Neural cell (in vitro differentiated cells): Measurements from ENCODE around the gene PBX1.

Experiments used
- EP300 ChIP-seq: fragments of 450-650 bp; conservative IDR thresholded peaks from 2 replicates; pipeline ENCODE4 v1.6.1; 2014; ENCODE audit warnings: antibody characterized with exemption, mild to moderate bottlenecking, moderate library complexity; ENCODE audit not compliant: poor library complexity, severe bottlenecking
- EZH2 ChIP-seq: fragments of 200-600, 300-800 bp; shearing (Covaris generic), sonication (generic); IDR thresholded peaks from 2 replicates; pipeline ENCODE4 v1.6.1; 2014; ENCODE audit warnings: antibody characterized with exemption, low read length, borderline replicate concordance, mild to moderate bottlenecking; ENCODE audit not compliant: insufficient read depth, poor library complexity, severe bottlenecking
- POLR2AphosphoS5 ChIP-seq: IDR thresholded peaks from 2 replicates; pipeline ENCODE4 v1.6.1; 2012
- RAD21 ChIP-seq: fragments of 450-650 bp; conservative IDR thresholded peaks from 2 replicates; pipeline ENCODE4 v1.6.1; 2014; ENCODE audit warnings: antibody characterized with exemption, mild to moderate bottlenecking, moderate library complexity
- TAF1 ChIP-seq: IDR thresholded peaks from 2 replicates; pipeline ENCODE4 v1.6.1; 2012; ENCODE audit warnings: low read depth
- TF ChIP-seq, protein P1 (sequence below): fragments of 450-650 bp; IDR thresholded peaks from 2 replicates; pipeline ENCODE4 v1.5.1; 2014; ENCODE audit warnings: antibody characterized with exemption, mild to moderate bottlenecking, moderate library complexity; ENCODE audit not compliant: poor library complexity, severe bottlenecking
- TF ChIP-seq, protein P2 (sequence below): IDR thresholded peaks from 2 replicates; pipeline ENCODE4 v1.6.1; 2012; ENCODE audit warnings: borderline replicate concordance

DNA sequence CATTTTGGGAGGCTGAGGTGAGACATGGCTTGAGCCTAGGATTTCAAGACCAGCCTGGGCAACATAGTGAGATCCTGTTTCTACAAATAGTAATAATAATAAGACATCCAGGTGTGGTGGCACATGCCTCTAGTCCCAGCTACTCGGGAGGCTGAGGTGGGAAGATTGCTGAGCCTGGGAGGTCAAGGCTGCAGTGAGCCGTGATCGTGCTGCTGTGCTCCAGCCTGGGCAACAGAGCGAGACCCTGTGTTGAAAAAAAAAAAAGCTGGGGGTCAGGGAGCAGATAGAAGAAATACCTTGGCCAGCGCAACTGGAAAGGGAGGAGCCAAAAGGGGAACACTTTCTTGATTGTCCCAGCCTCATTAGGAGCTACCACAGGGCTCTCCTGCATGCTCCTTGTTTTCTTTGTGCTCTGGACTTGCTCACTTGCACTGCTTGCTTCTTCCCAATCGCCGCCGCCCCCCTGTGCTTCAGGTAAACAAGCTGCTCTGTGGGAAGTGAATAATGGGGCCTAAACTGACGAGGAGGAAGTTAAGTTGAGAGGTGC is 31.1 kb downstream of the PBX1 start:
- TF ChIP-seq, protein P1, sequence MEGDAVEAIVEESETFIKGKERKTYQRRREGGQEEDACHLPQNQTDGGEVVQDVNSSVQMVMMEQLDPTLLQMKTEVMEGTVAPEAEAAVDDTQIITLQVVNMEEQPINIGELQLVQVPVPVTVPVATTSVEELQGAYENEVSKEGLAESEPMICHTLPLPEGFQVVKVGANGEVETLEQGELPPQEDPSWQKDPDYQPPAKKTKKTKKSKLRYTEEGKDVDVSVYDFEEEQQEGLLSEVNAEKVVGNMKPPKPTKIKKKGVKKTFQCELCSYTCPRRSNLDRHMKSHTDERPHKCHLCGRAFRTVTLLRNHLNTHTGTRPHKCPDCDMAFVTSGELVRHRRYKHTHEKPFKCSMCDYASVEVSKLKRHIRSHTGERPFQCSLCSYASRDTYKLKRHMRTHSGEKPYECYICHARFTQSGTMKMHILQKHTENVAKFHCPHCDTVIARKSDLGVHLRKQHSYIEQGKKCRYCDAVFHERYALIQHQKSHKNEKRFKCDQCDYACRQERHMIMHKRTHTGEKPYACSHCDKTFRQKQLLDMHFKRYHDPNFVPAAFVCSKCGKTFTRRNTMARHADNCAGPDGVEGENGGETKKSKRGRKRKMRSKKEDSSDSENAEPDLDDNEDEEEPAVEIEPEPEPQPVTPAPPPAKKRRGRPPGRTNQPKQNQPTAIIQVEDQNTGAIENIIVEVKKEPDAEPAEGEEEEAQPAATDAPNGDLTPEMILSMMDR, result no peak
- no peak for TF ChIP-seq TAF1
- no peak for TF ChIP-seq POLR2AphosphoS5
- no peak for TF ChIP-seq RAD21
- no peak for TF ChIP-seq EZH2
- TF ChIP-seq, protein P2, sequence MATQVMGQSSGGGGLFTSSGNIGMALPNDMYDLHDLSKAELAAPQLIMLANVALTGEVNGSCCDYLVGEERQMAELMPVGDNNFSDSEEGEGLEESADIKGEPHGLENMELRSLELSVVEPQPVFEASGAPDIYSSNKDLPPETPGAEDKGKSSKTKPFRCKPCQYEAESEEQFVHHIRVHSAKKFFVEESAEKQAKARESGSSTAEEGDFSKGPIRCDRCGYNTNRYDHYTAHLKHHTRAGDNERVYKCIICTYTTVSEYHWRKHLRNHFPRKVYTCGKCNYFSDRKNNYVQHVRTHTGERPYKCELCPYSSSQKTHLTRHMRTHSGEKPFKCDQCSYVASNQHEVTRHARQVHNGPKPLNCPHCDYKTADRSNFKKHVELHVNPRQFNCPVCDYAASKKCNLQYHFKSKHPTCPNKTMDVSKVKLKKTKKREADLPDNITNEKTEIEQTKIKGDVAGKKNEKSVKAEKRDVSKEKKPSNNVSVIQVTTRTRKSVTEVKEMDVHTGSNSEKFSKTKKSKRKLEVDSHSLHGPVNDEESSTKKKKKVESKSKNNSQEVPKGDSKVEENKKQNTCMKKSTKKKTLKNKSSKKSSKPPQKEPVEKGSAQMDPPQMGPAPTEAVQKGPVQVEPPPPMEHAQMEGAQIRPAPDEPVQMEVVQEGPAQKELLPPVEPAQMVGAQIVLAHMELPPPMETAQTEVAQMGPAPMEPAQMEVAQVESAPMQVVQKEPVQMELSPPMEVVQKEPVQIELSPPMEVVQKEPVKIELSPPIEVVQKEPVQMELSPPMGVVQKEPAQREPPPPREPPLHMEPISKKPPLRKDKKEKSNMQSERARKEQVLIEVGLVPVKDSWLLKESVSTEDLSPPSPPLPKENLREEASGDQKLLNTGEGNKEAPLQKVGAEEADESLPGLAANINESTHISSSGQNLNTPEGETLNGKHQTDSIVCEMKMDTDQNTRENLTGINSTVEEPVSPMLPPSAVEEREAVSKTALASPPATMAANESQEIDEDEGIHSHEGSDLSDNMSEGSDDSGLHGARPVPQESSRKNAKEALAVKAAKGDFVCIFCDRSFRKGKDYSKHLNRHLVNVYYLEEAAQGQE, result no peak
- no peak for TF ChIP-seq EP300
